ENCODE results near the gene PEMT. TPM values are rescaled to one million over a fixed set of nuclear protein-coding genes. Genes with fewer than 3 reads are reported as not detected.

PEMT gene
- total RNA-seq, 1 donor from 2014 or later: 87.2 TPM

DNA sequence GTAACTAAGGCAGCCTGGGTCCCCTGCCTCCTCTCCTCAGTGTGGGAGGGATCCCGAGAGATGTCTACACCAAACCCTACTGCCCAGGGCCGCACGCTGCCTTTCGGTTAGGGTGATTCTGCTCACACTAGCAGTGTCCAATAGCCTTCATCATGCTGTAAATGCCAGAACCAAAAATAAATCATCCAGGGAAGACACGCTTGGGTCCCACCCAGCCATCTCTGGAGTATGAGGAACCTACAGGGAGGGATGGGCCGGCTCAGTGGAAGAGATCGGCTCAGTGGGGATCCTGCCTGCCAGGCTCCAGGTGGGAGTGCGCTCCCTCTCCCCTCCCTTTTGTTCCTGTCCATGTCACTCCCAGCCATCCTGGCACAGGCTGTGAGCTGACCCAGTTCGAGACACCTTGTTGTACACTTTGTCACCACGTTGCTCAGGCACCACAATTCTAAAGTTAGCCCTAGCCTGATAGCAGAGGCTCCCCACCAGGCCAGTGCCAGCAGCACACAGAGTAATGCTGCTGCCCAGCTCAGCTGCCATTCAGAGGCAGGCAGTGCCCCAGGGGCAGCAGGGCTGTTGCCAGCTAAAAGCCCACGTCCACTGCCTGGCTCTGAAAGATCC is 24.5 kb downstream of the PEMT start:
- Histone ChIP-seq H3K36me3 (ENCODE audit: control insufficient read depth, insufficient read depth, low read length) (no peaks in the 10 kb centered on the region), H3K27me3 (ENCODE audit: control insufficient read depth, insufficient read depth, low read length) (no peaks in the 10 kb centered on the region), H3K4me3 (ENCODE audit: low read depth, low read length) (no peak overlapping the region)
- DNase-seq (ENCODE audit: low read depth): no peak
- TF ChIP-seq CTCF (IDR thresholded peaks at IDR 0.05; ENCODE audit: insufficient read depth, low read length, poor library complexity, severe bottlenecking): no peak

DNA sequence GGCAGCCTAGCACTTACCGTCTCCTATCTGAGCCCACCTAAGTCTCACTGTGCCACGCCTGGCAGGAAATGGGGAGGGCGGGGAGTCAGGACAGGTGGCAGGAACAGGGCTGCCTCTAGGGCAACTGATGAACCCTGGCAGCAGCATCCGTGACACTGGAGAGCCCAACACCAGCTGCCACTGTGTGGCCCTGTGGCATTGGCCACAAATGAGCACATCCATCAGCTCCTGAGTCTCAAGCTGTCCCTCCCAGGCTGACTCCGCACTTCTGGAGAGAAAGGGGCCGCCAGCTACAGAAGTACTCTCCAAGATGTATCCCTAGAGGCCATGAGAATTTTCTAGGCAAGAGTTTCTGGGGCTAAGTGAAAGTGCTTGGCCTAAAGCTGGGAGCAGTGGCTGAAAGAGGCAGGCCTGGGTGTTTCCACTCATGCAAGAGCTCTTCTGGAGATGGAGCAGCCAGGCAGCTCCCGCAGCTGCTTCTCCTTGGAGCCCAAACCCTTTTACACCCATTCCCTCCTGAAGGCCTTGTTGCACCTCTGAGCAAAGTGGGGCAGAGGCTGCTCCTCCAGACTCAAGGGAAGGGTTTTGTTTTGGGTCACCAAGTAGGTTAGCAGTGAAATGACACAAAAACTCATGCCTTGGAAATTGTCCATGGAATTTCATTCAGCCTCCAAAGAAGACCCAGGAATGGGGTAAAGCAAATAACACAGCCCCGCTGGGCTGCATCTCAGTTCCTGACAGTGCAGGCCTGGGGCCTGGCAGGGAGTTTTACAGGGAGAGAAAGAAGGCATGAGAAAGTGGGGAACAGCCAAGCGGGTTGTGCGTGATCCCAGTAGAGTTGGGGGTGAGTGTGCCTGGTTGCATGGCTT is 25.8 kb downstream of the PEMT start:
- H3K36me3 ChIP-seq (ENCODE audit: control insufficient read depth, insufficient read depth, low read length): no peaks in the 10 kb centered on the region

DNA sequence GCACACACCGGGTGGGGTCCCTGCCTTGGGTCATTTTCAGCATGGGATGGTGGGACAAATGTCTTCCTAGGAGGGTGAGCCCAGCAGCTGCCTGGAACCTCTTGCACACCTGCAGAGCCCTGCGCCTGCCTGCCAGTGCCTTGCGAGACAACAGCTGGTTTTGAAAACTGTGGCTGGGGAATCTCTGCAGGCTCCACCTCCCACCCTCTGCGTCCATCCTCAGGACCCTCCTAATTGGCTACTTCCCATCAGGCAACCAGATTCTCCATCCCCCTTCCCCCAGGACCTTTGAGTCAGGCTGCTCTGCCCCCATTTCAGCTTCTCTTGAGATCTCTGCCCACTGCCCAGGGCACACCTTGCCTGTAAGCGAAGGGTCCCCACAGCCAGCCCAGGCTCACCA is 26.6 kb downstream of the PEMT start:
- Histone ChIP-seq H3K4me3 (ENCODE audit: low read depth, low read length) (no peak overlapping the region), H3K27me3 (ENCODE audit: control insufficient read depth, insufficient read depth, low read length) (no peaks in the 10 kb centered on the region), H3K36me3 (ENCODE audit: control insufficient read depth, insufficient read depth, low read length) (no peaks in the 10 kb centered on the region)
- no peak for DNase-seq (ENCODE audit: low read depth)
- no peak for TF ChIP-seq CTCF (IDR thresholded peaks at IDR 0.05; ENCODE audit: insufficient read depth, low read length, poor library complexity, severe bottlenecking)

More for the DNA sequence above, 25.8 kb downstream of the PEMT start:
- DNase-seq (ENCODE audit: low read depth): no peak
- Histone ChIP-seq H3K4me3 (ENCODE audit: low read depth, low read length) (no peak overlapping the region), H3K27me3 (ENCODE audit: control insufficient read depth, insufficient read depth, low read length) (no peaks in the 10 kb centered on the region)
- no peak for TF ChIP-seq CTCF (IDR thresholded peaks at IDR 0.05; ENCODE audit: insufficient read depth, low read length, poor library complexity, severe bottlenecking)

GRCh38 chr17:17564323-17564722 is 27.2 kb downstream of the PEMT start:
- TF ChIP-seq CTCF (IDR thresholded peaks at IDR 0.05; ENCODE audit: insufficient read depth, low read length, poor library complexity, severe bottlenecking): no peak
- no peaks in the 10 kb centered on the region for H3K36me3 ChIP-seq (ENCODE audit: control insufficient read depth, insufficient read depth, low read length)
- DNase-seq (ENCODE audit: low read depth): no peak
- no peak overlapping the region for H3K4me3 ChIP-seq (ENCODE audit: low read depth, low read length)
- no peaks in the 10 kb centered on the region for H3K27me3 ChIP-seq (ENCODE audit: control insufficient read depth, insufficient read depth, low read length)

DNA sequence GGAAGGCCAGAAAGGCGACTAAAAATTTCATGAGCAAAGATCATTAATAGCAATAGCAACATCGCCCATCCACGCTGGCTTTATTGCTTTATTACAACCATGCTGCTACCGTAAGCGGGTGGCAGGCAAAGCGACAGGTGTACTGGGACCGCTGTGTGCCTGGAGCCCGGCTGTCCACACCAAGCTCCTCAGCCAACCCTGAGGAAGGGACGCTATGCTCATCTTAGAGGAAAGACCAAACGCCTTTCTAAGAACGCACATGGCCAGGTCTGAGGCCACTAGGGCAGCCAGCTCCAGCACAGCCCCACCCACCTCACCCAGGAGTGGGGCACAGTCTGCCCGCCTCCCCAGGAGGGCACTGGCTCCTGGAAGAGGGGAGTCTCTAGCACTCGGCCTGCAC is 28.0 kb downstream of the PEMT start:
- Histone ChIP-seq H3K4me3 (ENCODE audit: low read depth, low read length) (no peak overlapping the region), H3K27me3 (ENCODE audit: control insufficient read depth, insufficient read depth, low read length) (no peaks in the 10 kb centered on the region), H3K36me3 (ENCODE audit: control insufficient read depth, insufficient read depth, low read length) (no peaks in the 10 kb centered on the region)
- no peak for TF ChIP-seq CTCF (IDR thresholded peaks at IDR 0.05; ENCODE audit: insufficient read depth, low read length, poor library complexity, severe bottlenecking)
- DNase-seq (ENCODE audit: low read depth): no peak
